Measurements from ENCODE around the gene TMEM273.

TMEM273 gene

DNA sequence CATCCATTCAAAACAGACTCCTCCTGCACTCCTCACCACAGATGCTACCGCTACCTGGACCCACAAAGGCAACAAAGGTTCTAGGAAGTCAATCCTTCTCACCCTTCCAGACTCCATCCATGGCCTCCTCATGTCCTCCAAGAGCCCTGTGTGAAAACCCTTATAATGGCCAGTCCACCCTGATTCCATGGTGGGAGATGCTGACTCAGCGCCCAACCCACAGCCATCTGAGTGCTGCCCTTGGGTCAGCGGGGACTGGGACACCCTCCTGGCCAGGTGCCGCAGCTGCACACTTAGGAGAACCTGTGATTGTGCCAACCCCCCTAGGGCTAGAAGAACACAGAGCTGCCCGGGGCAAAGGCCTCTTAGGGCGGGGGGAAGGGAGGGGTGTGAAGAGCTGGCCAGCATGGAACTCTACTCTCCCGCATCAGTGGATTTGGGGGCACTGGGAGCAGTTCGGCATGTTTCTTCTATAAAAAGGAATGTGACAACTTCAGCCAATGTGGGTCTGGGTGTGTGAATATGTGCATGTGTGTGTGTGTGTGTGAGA is 25.4 kb downstream of the TMEM273 start:
- DNase-seq (ENCODE audit: low spot score), result no peak

DNA sequence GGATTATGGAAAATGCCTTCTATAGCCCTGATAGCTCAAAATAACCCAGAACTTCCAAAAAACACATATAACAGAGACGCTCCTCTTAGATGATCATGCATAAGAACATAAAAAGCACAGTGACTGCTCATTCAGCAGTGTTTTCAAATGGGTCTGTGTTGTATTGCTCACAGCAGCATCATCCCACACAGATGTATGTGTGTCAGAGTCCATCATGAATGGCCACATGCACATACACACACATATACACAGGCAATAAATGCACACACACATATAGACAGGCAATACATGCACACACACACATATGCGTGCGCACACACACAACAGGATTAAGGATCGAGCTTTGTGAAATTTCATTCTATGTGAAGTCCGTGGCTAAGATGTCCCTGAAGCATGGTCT is 26.1 kb downstream of the TMEM273 start:
- no peak for DNase-seq (ENCODE audit: low spot score)

DNA sequence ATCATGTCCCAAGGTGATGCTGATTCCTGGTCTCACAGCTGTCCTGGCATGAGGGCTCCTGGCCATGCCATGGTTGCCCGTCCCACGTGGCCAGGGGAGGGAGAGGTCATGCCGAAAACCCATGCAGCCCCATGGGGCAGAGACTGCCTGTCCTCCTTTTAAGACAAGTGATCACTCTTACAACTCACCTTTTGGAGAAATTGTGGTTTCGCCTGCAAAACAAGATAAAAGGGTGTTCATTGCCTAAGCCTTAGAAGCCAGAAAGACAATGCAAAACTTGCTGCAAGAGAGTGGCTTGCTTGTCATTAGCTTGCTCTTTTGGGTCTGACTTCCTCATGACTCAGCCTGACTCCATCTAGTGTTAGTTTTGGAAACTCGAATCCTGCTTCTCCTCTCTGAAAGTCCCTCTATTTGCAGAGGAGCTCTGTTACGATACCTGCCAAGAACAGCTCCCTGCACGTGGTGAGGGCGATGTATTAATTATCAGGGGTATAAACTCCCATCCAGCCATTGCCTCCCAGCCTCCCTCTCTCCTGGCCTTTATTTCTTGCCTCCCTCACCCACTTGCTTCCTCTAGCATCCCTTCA is 26.7 kb downstream of the TMEM273 start:
- DNase-seq (ENCODE audit: low spot score), result no peak

DNA sequence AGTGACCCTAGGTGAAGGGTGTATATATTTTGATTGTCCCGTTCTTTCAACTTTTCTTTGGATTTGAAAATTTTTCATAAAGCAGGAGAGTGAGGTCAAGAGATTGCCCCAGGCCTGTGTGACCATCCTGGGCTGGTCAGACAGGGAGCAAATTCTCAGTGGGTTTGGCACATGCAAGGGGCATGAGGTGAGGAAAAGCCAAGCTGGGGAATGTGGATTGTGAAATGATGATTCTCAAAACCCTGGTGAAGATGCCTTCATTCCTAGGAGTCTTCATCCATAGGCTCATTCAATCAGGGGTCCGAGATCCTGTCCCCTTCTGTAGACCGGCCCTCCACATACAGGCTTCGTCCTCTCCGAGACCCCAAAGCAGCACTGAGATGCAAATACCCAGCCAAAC is 27.4 kb downstream of the TMEM273 start:
- no peak for DNase-seq (ENCODE audit: low spot score)

DNA sequence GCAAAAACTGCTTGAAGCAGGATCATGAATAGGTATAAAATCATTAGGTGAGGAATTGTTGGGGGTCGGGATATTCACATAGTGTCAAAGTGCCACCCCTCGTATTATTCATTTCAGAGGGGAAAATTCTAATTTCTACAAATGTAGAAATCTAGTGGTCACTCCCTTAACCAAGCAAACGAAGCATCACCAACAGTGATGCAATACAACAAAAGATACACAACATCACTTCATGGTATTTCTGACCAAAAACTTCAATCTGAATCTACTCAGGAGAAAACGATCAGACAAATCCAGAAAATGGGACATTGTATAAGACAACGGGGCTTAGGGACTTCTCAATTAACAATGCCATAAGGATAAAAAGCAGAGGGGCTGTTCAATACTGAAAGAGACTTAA is 28.1 kb downstream of the TMEM273 start:
- DNase-seq (ENCODE audit: low spot score), result no peak

DNA sequence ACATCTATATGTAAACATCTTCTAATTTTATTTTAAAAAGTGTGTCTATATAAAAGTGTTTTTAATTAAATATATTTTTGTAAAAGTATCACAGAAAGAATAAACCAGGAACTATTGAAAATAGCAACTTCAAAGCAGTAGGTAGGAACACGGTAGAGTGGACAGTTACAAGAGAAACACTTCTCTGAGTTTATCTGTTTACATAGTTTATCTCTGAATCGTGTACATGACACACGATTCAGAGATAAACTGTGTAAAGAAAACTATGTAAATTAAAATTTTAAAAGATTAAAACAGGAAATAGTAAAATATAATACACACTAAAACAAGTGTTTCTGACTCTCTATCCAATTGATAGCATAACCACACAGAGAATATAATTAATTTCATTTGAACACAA is 29.3 kb downstream of the TMEM273 start:
- no peak for DNase-seq (ENCODE audit: low spot score)

DNA sequence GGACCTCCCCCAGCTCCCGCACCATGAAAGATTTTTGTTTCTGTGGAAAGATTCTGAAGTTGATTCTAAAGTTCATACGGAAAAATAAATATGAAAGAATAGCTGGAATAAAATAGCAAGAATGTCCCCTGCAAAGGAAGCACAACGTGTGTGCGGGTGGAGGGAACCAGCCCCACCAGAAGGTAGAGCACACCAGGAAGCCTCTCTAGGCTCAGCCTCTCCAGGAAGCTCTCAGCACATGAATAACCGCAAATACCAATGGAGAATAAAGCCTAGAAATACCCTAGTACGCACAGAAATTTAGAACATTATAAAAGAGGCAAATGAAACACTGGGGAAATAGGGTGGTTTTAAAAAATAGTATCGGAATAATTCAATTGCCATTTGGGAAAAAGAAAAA is 29.8 kb downstream of the TMEM273 start:
- no peak for DNase-seq (ENCODE audit: low spot score)

DNA sequence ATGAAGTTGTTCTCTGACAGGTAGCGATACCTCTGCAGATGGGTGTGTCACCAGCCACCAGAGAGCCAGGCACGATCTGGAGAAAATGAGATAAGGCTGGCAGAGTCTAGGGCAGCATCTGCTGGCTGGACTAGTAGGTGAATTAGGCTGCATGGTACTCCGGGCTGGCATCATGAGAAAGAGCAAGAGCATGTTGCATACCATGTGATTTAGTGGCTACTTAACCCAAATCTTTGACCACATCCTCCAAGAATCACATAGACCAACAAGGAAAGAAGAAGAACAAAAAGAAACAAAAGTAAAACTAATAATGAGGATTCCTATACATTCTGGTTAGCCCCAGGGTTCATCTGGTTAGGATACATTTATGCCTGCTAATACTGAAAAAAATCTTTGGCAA is 31.0 kb downstream of the TMEM273 start:
- DNase-seq (ENCODE audit: low spot score), result no peak

DNA sequence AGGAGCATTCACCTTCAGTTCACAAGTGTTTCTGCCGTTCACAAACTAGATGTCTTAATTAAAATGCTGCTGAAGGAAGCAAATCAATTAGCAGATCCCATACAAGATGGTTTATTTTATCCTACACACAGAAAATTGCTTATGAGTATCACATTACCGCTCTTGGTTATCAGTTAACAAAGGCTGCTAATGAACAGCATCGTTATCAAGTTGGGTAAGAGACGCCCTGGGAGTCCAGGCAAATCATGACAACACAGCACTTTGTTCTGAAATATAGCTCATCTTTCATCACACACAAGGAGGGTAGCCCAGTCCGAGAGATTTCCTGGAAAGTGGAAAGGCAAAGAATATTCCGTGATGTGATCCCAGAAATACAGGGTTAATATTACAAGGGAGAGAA is 33.5 kb downstream of the TMEM273 start:
- no peak for DNase-seq (ENCODE audit: low spot score)

DNA sequence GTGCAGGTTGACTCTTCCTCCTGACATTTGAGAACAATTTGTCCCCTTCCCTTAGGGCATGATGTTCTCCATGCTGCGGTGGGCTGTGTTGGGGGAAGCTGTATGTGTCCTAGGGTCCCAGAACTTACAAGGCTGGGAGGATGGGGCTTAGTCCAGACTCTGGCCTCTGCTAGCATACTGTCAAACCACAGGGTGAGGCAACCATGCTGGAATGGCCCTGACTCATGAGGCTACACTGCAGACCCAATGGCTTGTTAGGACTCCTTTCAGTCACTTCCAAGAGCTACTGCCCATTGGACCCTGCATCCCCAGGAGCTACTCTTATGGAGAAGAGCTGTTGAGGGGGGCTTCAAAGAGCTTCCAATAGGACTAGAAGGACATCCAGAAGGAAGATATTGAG is 34.2 kb downstream of the TMEM273 start:
- no peak for DNase-seq (ENCODE audit: low spot score)

DNA sequence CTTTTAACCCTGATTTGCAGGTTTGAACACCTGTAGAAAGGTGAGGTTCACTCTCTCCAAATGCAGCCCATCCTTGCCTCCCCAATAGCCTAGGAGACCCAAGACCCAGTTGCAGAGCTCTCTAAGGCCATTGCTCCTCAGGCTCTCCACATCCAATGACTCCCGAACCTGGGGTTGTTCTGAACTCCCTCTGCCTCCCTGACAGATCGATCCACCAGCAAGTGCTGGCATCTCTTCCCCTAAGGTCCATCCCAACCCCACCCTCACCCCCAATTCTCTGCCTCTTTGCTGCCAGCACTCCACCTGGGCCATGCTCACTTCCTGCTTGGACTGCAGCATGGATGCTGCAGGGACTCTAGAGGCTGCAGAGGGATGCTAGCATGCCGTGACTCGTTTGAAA is 35.1 kb downstream of the TMEM273 start:
- no peak for DNase-seq (ENCODE audit: low spot score)

DNA sequence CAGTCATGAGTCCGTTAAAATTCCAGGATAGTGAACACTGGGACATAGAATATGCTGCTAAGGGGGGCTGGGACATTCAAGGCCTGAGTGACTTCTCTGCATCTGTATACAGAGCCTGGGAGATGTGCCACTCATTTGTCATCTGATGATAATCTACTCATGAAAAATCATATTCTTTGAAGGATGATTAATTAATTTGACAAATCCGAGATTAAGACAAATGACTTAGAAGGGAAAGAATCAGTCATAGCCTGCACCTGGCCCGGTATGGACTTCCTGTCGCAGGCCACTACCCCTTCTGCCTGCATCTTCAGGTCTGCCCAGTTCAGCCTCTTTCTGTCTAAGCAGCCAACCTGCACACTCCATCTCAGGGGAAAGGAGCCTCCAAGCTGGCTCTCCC is 35.5 kb downstream of the TMEM273 start:
- DNase-seq (ENCODE audit: low spot score), result no peak

DNA sequence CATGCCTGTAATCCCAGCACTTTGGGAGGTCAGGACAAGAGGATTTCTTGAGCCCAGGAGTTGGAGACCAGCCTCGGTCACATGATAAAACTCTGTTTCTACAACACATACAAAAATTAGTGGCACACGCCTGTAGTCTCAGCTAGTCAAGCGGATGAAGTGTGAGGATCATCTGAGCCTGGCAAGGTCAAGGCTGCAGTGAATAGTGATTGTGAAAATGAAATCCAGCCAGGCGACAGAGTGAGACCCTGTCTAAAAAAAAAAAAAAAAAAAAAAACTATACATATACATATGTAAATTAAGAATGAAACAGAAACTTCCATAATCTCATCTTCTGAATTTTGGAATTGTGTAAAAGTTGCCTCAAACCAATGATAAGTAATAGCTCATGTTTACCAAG is 36.2 kb downstream of the TMEM273 start:
- DNase-seq (ENCODE audit: low spot score), result no peak

DNA sequence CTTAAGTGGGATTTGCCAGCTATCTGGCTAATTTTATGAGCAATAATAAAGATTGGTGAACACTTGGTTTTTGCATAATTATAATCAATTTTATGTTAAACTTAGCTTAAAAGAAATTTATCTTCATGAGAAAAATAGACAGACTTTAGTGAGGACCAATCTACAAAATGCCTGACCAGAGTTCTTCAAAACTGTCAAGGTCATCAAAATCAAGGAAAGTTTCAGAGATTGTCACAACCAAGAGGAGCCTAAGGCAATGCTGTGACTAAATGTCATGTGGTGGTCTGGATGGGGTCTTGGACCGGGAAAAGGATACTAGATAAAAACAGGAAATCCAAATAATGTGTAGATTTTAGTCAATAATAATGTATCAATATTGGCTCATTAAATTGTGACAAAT is 36.7 kb downstream of the TMEM273 start:
- DNase-seq (ENCODE audit: low spot score), result no peak

DNA sequence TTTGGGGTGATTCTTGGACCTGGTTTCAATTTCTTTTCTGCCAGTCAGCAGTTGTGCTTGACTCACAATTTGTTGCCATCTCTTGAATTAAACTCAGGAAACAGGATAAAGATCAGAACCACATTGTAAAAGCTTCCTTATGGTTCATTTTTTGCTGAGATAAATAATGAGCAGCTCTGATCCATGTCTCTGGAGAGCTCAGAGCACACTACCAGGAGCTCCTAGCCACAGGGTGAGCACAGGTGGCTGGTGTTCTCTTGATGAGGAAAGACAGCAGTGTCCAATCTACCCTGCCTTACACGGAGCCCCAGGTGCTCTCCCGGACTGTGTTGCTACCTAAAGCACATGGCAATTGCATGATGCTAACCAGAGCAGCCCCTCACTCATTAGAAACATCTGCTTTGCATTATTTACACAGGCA is 37.2 kb downstream of the TMEM273 start:
- no peak for DNase-seq (ENCODE audit: low spot score)

DNA sequence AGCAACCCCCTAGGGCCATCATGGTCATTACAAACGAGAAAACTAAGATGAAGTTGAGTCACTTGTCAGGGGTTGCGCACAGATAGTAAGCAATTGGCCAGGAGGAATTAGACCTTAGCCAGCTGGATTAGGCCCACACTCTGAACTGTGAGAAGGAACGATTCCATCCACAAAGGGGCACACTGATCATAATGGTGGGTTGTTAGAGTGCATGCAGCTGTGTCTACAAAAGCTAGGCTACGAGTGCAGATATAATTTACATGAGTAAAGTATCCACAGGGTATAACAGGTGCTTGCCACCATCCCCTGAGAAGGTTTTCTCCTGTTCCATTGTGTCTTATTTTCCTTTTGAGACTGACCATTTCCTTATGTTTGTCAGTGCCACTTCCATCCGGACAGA is 37.8 kb downstream of the TMEM273 start:
- no peak for DNase-seq (ENCODE audit: low spot score)

DNA sequence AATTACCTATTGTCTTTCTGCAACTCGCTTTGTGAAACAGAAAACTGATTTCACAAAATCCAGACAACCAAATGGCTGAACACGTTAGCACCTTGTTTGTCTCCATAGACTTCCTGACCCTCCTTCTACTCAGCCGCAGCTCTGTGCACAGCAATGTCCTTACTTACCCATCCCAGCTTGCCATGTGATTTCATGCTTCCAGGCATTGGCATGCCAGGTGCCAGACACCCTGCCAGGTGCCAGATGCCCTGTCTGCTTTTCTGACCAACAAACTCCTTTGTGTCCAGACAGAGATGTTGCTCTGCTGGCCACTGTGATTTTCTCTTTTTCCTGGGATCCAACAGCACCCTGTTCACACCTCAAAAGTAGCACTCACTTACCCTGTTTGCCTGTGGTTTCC is 38.3 kb downstream of the TMEM273 start:
- no peak for DNase-seq (ENCODE audit: low spot score)

DNA sequence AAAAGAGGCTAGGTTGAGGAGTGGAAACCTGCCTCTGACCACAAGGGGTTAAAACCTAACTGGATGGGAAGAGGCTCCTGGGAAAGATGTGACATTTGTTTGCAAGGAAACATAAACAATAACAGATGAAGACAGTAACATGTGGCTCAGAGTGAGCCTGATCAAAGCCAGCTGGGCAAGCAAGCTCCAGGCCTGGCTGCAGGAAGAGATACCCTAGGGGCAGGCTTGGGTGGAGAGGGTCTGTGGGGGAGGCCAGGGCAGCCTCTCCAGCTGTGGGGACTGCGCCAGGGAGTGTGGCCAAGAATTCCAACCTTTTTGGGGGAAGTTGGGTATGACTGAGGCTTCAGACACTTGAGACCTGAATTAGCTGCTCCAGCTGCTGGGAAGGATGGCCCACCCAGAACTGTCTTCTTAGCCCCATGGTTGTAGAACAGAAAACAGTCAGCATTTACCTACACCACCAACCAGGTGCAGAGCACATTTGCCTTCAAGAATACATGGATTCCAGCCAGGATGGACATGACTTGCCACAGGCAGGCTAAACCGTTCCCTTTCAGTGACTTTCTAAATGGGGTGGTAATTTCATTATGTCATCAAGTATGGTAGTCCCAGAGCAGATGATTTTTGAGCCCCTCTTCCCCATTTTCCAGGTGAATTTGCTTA is 44.0 kb downstream of the TMEM273 start:
- DNase-seq (ENCODE audit: low spot score), result no peak

DNA sequence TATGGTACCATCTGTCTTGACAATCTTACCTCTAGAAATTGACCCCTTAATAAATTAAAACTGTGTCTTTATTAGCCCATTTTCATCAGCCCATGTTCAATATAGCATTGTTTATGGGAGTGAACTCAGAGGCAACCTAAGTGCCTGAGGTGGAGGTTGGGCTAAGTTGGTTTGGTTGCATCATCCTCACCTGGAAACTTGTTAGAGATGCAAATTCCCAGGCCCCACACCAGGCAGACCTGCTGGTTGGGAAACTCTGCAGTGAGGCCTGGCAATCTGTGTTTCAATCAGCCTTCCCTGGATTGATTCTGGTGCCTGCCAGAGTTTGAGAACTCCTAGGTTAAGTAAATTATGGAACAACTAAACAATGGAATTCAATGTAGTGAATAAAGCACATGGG is 44.9 kb downstream of the TMEM273 start:
- DNase-seq (ENCODE audit: low spot score), result no peak

DNA sequence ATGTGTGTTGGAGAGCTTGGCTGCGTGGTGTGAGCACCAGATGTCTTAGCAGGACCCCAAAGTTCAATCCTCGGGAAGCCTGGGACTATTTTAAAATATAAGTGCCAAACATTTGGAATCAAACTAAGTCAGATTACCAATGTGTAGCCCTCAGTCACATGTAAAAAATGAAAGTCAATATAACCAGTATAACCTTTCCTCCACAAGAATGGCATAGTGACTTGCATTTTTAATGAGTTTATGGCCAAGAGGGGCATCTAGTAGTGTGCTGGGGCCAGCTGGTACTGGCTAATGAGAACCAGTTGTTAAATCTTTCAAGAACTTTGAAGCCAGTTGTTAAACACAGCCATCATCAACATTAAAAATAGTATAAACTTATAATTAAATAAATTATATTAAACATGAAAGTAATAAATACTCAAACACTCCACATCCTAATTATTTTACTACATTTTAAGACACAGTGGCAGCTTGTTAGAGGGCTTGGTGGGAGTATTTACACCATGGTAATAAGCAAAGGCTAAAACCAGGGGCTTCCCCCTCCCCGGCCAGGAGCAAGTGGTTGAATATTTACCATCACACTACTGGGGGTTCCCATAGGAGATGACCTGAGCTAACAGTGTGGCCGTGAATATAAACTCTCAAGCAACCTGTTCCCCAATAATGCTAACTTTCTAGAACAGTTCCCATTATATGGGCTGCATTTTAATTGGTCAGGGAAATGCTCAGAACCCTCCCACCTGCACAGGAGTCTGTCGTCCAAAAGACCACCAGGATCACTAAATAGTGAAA is 46.5 kb downstream of the TMEM273 start:
- no peak for DNase-seq (ENCODE audit: low spot score)

DNA sequence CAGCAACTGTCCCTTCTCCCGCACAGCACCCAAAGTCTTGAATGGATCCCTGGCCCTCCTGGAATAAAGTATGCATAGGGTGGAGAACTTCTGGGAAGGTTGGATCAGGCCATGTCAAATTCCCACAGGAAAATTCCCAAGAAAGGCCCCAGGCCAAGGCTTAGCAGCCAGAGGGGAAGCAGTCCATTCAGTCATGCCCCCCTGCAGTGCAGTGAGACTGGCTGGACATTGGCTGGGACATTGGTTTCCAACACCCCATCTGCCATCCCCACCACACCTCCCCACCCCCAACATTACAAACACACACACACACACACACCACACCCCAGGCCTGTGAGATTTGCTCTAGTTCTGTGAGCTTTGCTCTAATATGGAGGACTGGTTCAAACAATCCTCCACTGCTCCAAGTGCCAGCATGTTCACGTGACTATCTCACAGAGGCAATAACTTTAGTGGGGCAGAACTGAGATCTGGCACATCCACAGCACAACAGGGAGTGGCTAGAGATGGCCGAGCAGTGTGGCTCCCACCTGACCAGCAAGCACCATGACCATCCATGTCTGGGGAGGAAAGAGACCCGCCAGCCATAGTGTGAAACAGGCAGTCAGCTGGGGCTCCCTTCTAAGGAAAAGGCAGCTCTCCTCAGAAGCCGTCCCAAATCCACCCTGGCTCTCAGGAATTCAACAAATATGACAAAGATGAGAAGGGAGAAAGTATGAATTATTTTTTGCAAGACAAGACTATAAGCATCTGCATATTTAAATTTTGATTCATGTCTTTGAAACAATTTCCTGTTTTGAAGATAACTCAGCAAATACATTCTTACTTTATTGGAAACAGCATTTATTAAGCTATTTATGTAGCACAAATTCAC is 47.6 kb downstream of the TMEM273 start:
- DNase-seq (ENCODE audit: low spot score), result no peak

DNA sequence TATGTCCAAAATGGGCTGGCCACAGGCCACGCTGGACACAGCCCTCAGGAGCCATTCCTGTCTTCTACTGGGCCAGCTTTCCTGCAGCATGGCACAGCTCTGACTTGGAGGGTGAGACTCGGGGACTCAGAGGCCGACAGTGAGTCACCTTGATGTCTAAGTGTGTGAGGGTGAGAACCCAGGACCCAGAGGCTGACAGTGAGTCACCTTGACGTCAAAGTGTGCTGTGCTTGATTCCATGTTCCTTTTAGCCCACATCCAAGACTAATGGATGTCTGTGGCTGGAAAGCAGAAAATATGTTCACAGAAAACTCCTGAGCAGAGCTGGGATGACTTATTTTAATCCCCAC is 48.4 kb downstream of the TMEM273 start:
- no peak for DNase-seq (ENCODE audit: low spot score)

Measured in activated CD4-positive, alpha-beta T cell treated with anti-CD3 and anti-CD28 coated beads, Interleukin-2, Interleukin-4, amounts not matched to agents 100 ng/mL and 50 ng/mL, durations not matched to agents 16 hours and 8 hours (primary cell).